GM18508 (cell line): ENCODE data around the gene CSTB.

Experiments used
- ATAC-seq: cut with Tn5 transposase; IDR thresholded peaks from one replicate; pipeline ENCODE4 v1.9.1; 2021; ENCODE audit warnings: moderate number of reproducible peaks; ENCODE audit not compliant: insufficient read depth, unreplicated experiment

CSTB gene

DNA sequence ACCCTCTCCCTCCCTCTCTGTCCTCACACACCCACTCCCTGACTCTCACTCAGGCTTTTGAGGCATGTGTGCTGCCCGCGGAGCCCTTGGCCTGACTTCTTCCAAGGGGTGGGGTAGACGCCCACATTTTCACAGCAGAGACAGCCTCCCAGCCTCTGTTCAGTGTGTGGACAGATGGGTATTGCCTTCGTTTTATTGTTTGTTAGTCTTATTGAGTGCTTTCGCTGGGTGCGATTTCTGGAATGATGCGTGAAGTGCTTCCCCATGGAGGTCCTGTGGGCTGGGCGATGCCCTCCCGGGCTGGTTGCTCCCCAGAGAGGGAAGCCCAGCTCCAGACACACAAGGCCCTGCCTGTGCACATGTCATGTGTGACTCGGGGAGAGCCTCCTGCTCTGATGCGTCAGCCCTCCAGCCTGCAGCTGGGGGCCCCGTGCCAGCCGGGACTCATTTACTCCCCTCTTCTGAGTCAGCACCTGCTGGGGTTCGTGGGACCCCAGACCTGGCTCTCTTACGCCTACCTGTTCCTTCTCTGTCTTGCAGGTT is 42.5 kb downstream of the CSTB start:
- ATAC-seq = no peak

DNA sequence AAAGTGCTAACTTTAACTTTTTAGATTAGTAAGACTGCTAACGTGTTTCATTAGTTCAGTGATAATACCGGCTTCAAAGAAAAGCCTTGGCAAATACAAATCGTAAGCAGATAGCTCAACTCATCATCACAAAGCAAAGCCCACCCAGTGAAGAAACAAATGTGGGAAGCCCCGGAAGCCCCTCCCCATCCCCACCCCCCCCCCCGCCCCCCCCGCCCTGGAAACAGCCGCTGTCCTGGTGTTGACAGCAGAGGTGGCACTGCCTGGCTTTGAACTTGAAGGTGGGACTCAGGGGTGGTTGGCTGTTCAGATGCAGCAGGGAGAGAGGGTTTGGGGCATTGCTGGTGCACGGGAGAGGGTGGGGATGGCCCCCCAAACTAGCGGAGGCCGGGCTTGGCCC is 43.0 kb downstream of the CSTB start:
- ATAC-seq = no peak

DNA sequence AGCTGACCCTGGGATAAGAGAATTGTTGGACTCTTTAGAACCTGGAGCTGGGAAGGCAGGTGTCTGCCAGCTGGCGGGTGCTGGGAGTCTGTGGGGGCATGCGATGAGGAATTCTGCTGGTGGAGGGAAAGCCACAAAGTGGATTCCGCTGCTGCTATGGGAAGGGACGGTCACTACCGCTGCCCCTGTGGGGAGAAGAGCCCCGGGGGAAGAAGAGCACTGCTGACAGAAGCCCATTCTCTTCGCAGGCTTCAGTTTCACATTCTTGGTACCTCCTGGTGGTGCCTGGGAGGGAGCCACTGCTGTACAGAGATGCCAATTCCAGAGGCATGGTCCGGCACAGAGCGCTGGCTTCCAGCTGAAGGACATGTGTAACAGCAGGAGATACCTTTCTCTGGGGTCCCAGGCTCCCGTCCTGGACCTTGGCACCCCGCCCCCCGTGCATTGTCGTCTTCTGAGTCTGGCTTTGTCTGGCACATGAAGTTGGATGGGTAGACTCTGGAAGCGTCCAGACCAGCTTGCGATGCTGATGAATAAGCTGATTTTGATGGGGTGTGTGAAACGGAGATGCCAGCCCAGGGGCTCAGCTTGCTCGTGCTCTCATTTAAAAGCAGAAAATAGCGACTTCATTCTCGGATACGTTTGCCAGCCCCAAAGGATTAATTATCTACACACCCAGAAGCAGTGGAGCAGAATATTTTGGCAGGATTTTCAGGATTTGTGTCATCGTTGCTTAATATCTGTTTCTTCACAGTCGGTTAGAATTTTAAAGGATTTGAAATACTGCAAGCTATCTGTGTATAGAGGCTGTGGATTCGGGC is 44.0 kb downstream of the CSTB start:
- no peak for ATAC-seq

DNA sequence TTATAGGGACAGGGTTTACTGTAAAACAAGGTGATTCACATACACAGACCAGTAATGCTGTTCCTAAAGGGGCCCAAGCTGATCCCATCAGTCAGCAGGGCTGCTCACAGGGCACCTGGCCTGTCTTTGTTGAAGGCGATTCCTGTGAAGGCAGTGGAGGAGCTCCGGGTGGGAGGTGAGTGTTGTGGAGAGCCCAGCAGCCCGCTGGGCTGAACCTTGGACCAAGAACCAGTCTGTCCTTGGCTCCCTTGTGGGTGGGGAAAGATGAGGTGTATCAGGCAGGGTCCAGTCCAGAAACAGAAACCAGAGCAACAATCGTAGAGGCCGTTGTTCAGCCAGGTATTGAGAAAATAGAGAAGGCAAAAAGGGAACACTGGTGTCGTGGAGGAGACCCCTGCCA is 44.6 kb downstream of the CSTB start:
- no peak for ATAC-seq

DNA sequence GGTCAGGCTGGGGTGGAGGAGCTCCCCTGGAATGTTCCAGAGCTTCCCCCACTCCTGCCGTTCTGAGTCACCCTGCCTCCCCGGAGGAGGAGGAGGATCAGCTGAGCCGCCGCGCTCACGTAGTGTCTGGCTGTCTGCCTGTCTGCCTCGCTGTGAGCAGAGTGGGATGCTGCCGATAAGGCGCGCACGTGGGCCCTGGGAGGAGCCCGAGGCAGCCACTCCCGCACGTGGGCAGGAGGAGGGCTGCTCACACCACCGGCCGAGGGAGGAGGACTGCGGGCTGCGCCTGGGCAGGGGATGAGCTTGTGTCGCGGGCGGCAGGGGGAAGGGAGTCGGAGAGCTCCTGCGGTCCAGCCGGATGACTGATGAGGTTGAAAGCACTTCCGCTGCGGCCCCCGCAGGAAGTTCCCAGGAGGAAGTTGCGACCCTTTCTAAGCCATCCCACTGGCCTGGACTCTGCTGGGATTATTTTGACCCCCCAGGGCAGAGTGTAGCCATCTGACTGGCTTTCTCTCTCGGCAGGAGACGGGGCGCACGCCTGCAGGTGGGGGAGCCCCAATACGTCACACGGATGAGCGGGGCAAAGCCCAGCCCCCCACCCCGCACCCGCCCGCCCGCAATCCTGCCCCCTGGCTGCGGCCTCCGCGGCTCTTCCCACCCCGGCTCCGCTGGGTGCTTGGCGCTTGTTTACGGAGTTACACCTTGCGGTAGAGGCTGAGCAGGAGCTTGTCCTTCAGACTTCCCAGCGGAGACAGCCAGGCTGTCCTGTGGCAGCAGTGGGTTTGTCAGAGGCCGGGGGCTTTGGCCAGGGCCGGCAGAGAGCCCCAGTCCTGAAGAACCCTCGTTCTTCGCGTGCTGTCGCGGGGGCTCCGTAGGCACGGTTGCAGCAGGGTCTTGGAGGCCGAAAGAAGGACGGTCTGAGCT is 47.4 kb downstream of the CSTB start:
- peak; percentile 43 for ATAC-seq

DNA sequence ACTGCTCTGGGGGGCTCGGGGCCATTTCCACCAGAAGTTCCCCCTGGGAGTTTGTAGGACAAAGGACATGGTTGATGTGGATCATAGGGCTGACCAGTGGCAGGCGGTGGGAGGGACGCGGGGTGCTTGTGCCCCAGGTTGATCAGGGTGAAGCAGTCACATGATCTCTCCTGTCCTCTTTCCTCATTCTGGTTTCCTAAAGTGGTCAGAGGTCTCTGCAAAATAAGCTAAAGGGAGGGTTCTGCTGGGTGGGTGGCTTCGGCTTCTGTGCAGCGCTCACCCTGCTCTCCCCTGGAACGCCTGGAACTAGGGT is 48.0 kb downstream of the CSTB start:
- ATAC-seq = no peak

DNA sequence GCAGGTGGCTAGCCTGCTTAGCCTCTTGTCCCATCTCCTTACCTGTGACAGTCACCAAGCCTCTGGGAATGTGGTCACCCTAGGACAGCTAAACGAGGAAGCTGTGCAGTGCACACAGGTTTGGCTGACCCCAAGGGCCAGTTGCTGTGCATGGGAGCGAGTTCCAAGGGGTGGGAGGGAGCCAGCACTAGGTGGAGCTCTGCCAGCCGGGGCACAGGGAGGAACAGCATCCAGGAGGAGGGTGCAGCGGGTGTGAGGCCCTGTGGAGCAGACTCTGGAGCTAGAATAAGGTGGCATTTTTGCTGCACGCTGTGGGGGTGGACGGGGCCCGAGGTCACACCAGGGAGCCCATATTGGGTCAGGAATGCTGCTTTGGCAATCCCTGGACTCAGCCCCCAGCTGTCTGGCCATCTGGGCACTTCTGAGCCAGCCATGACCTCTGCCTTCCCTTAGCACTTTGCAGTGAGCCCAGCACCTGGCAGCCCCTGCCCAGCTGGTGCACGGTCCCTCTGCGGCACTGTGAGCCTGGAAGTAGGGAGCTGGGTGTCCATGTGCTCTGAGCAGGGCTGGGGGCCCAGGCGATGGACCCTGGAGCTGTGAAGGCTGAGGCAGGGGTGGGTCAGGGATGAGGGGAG is 48.5 kb downstream of the CSTB start:
- no peak for ATAC-seq

DNA sequence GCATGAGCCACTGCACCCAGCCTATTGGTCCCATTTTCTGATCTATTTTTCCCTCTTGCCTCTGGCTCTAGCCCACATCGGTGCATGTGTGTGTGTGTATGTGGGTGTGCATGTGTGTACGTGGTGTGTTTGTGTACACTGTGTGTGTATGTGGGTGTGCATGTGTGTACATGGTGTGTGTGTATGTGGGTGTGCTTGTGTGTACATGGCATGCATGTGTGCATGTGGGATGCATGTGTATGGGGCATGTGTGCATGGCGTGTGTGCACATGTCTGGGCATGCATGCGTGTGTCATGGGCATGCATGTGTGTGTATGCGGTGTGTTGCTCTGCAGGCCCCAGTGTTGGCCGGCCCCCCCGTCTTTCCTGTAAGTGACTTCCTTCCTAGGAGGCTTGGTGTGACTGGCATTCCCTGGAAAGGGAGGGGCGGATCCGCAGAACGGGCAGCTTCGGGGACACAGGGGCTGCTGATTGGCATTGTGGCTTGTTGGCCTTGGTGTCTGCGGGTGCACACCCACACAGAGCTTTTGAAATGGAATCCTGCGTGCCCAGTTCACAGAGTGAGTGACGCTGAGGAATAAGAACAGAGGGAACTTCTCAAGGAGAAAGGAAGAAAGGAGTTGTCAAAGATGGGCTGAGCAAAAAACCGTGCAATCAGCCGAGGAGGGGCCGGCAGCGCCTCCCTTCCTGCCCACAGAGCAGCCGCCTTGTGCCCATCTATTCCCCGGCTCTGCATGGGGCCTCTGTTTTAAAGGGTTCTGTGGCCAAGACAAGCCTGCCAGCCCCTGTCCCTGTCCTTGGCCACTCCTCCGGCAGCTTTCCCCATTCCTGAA is 49.2 kb downstream of the CSTB start:
- ATAC-seq = no peak
